Heart left ventricle (tissue), 13 donors: ENCODE results near the gene KRTAP10-8.

Experiments used
- CTCF ChIP-seq, 12 donors: fragments of 200-600 bp; sonication (generic) in 4 of 12; IDR thresholded peaks; one replicate each; pipeline versions ENCODE4 v1.5.0 to v1.8.0; 2018 to 2022; ENCODE audit warnings: antibody characterized with exemption in 12 of 12, mild to moderate bottlenecking in 5 of 12
- POLR2A ChIP-seq, 2 donors: fragments of 450-650 bp; IDR thresholded peaks; one replicate each; pipeline ENCODE4 v1.6.1; 2017; ENCODE audit warnings: antibody characterized with exemption in 2 of 2, mild to moderate bottlenecking in 2 of 2, moderate library complexity in 2 of 2
- donor health status: ischemic (EF 13 %, LVEDD 7.1; RV severe dilation, severe dysfunction).
- donor health status: DM: no; HTN: yes; CAD: no.
- donor health status: DM: no; HTN: no; CAD: no.
- donor health status: ischemic (EF 25% LVEDD 6.9; RV normal size, moderate dysfunction).
- donor health status: ischemic (EF 25% LVEDD 5.7; RV mildly dilated, moderate dysfunction).
- donor health status: ischemic (EF 35%, LVEDD 5.7; RV mildly dilated, moderate dysfunction).
- donor health status: nonischemic (EF 11% LVEDD 7.7; RV severe dilation, severe dysfunction).
- donor health status: DM: yes; HTN: yes; CAD: no.
- donor health status: PGD.
- donor health status: ischemic (EF 29% LVEDD 5.4; RV normal size, mild dysfunction).
- donor health status: nonischemic (EF 23%, LVEDD 6.1; RV moderate dilation, normal function).

GRCh38 chr21:44611551-44611950 is 328 bp upstream of the KRTAP10-8 start:
- no peak for TF ChIP-seq CTCF (IDR thresholded peaks at IDR 0.05)
- TF ChIP-seq POLR2A (IDR thresholded peaks at IDR 0.05), result no peak
